SU-DHL-6 (cell line): ENCODE measurements around the gene PPP1R17.

Experiments
- H2AFZ ChIP-seq: fragments of 200-600 bp; sonication (generic); 2 replicates; pipeline ENCODE4 v1.6.1; 2014; ENCODE audit warnings: low read depth, mild to moderate bottlenecking, moderate library complexity, mixed read lengths, antibody characterized with exemption, low read length; ENCODE audit not compliant: severe bottlenecking
- H3F3A ChIP-seq: fragments of 200-600 bp; shearing (Covaris generic); 2 replicates; pipeline ENCODE4 v1.6.0; 2016; ENCODE audit warnings: antibody characterized with exemption, mild to moderate bottlenecking; ENCODE audit not compliant: insufficient read depth
- H3K27ac ChIP-seq: fragments of 200-600 bp; sonication (generic); 2 replicates; pipeline ENCODE4 v1.5.1; 2016; ENCODE audit warnings: low read depth, mild to moderate bottlenecking, low read length, moderate library complexity, mixed read lengths
- H3K27me3 ChIP-seq: fragments of 200-600 bp; sonication (generic), shearing (Covaris generic); 2 replicates; pipeline ENCODE4 v1.6.0; 2014; ENCODE audit warnings: mild to moderate bottlenecking, low read length
- H3K36me3 ChIP-seq: fragments of 200-600 bp; sonication (generic); 2 replicates; pipeline ENCODE4 v1.6.1; 2014; ENCODE audit warnings: mild to moderate bottlenecking, low read length, mixed read lengths
- H3K4me2 ChIP-seq: fragments of 300-600, 200-600 bp; shearing (Covaris generic), sonication (generic); 2 replicates; pipeline ENCODE4 v1.6.0; 2014; ENCODE audit warnings: low read length, low read depth, mild to moderate bottlenecking; ENCODE audit not compliant: poor library complexity, severe bottlenecking
- H3K4me3 ChIP-seq: fragments of 200-600 bp; sonication (generic); 2 replicates; pipeline ENCODE4 v1.5.1; 2014; ENCODE audit warnings: antibody characterized with exemption, low read length, mild to moderate bottlenecking, mixed read lengths; ENCODE audit not compliant: insufficient read depth, poor library complexity, severe bottlenecking
- H3K79me2 ChIP-seq: fragments of 200-600 bp; sonication (generic); 2 replicates; pipeline ENCODE4 v1.6.1; 2014; ENCODE audit warnings: mild to moderate bottlenecking, low read length, moderate library complexity; ENCODE audit not compliant: insufficient read depth
- H3K9ac ChIP-seq: fragments of 200-600 bp; sonication (generic); 2 replicates; pipeline ENCODE4 v1.7.0; 2014; ENCODE audit warnings: mild to moderate bottlenecking, low read length
- H3K9me2 ChIP-seq: fragments of 200-600 bp; sonication (generic); replicated peaks from 2 replicates; pipeline ENCODE4 v1.6.1; 2014; ENCODE audit warnings: low read length; ENCODE audit not compliant: insufficient read depth
- H3K9me3 ChIP-seq: fragments of 200-600 bp; sonication (generic); 2 replicates; pipeline ENCODE4 v1.6.1; 2014; ENCODE audit warnings: low read length, mixed read lengths; ENCODE audit not compliant: insufficient read depth
- H4K20me1 ChIP-seq: fragments of 200-600 bp; sonication (generic); 2 replicates; pipeline ENCODE4 v1.6.1; 2014; ENCODE audit warnings: low read depth, mild to moderate bottlenecking, antibody characterized with exemption, low read length, moderate library complexity, mixed read lengths
- CTCF ChIP-seq: fragments of 200-600 bp; sonication (generic); IDR thresholded peaks from one replicate; pipeline ENCODE4 v1.5.1; 2017; ENCODE audit warnings: antibody characterized with exemption, mild to moderate bottlenecking, low read length, moderate library complexity; ENCODE audit not compliant: insufficient read depth, poor library complexity, severe bottlenecking
- EZH2phosphoT487 ChIP-seq: fragments of 200-600 bp; sonication (generic), shearing (Covaris generic); conservative IDR thresholded peaks from 2 replicates; pipeline ENCODE4 v1.6.1; 2018; ENCODE audit warnings: mild to moderate bottlenecking, antibody characterized with exemption, low read length, moderate library complexity, mixed read lengths

PPP1R17 gene

GRCh38 chr7:31734456-31734855 is 47.4 kb downstream of the PPP1R17 start:
- no peak overlapping the region for H2AFZ ChIP-seq
- H3K9me2 ChIP-seq: no peaks in the 10 kb centered on the region
- H3K4me2 ChIP-seq: no peak overlapping the region
- TF ChIP-seq CTCF (no peak), EZH2phosphoT487 (no peak)
- H3K9me3 ChIP-seq: no peaks in the 10 kb centered on the region
- no peak overlapping the region for H3K9ac ChIP-seq
- no peaks in the 10 kb centered on the region for H3K27me3 ChIP-seq
- no peak overlapping the region for H3K4me3 ChIP-seq
- no peak overlapping the region for H3K27ac ChIP-seq
- no peaks in the 10 kb centered on the region for H3F3A ChIP-seq
- no peaks in the 10 kb centered on the region for H3K79me2 ChIP-seq
- H3K36me3 ChIP-seq: no peaks in the 10 kb centered on the region
- no peaks in the 10 kb centered on the region for H4K20me1 ChIP-seq

GRCh38 chr7:31735991-31736982 is 49.3 kb downstream of the PPP1R17 start:
- Histone ChIP-seq H3K9ac (no peak overlapping the region), H3K79me2 (no peaks in the 10 kb centered on the region), H3K9me3 (no peaks in the 10 kb centered on the region), H2AFZ (no peak overlapping the region), H4K20me1 (no peaks in the 10 kb centered on the region), H3K27ac (no peak overlapping the region), H3F3A (no peaks in the 10 kb centered on the region), H3K4me3 (no peak overlapping the region), H3K36me3 (no peaks in the 10 kb centered on the region), H3K27me3 (no peaks in the 10 kb centered on the region), H3K4me2 (no peak overlapping the region), H3K9me2 (no peaks in the 10 kb centered on the region)
- TF ChIP-seq EZH2phosphoT487 (no peak), CTCF (peak; percentile 77)

- Histone ChIP-seq H3K4me2 (no peak overlapping the region), H3K36me3 (no peaks in the 10 kb centered on the region), H2AFZ (no peak overlapping the region)
Measured at GRCh38 chr7:31741852-31742251, 54.8 kb downstream of the PPP1R17 start.

More at GRCh38 chr7:31741852-31742251, 54.8 kb downstream of the PPP1R17 start:
- Histone ChIP-seq H3K4me3 (no peak overlapping the region), H3F3A (no peaks in the 10 kb centered on the region), H3K27ac (no peak overlapping the region), H3K9ac (no peak overlapping the region), H3K79me2 (no peaks in the 10 kb centered on the region), H3K27me3 (no peaks in the 10 kb centered on the region), H3K9me2 (no peaks in the 10 kb centered on the region), H3K9me3 (no peaks in the 10 kb centered on the region), H4K20me1 (no peaks in the 10 kb centered on the region)
- TF ChIP-seq EZH2phosphoT487: no peak
- no peak for TF ChIP-seq CTCF
